OCI-LY1 (cell line): ENCODE data around the gene GTF2H4.
"Not testable (repeated sequence)": the region's sequence is repeated elsewhere in the genome, so short reads cannot be mapped to it uniquely, and the experiment has no call there.

Experiments
- EZH2 ChIP-seq: fragments of 200-600 bp; sonication (generic), shearing (Covaris generic); IDR thresholded peaks from 2 replicates; pipeline ENCODE4 v1.8.0; 2017; ENCODE audit warnings: borderline replicate concordance, mixed run types, mild to moderate bottlenecking, antibody characterized with exemption, low read length, moderate library complexity, mixed read lengths
- TF ChIP-seq, protein P1 (sequence below): fragments of 200-600 bp; sonication (generic), shearing (Covaris generic); IDR thresholded peaks from 2 replicates; pipeline ENCODE4 v1.5.1; 2017; ENCODE audit warnings: mild to moderate bottlenecking, antibody characterized with exemption, low read length, moderate library complexity, mixed read lengths

DNA sequence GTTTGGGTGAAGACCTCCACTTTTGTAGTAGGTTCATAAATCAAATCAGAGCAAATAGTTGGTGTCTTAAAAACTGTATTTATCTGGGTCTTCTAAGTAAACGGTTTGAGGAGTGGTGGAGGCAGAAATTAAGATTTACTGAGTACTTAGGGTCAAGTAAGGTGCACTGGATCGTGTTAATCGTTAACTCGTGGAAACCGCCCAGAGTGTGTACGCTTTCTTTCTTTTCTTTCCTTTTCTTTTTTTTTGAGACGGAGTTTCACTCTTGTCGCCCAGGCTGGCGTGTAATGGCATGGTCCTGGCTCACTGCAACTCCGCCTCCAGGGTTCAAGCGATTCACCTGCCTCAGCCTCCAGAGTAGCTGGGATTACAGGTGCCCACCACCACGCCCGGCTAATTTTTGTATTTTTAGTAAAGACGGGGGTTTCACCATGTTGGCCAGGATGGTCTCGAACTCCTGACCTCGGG, 683 bp upstream of the GTF2H4 start:
- TF ChIP-seq, protein P1, sequence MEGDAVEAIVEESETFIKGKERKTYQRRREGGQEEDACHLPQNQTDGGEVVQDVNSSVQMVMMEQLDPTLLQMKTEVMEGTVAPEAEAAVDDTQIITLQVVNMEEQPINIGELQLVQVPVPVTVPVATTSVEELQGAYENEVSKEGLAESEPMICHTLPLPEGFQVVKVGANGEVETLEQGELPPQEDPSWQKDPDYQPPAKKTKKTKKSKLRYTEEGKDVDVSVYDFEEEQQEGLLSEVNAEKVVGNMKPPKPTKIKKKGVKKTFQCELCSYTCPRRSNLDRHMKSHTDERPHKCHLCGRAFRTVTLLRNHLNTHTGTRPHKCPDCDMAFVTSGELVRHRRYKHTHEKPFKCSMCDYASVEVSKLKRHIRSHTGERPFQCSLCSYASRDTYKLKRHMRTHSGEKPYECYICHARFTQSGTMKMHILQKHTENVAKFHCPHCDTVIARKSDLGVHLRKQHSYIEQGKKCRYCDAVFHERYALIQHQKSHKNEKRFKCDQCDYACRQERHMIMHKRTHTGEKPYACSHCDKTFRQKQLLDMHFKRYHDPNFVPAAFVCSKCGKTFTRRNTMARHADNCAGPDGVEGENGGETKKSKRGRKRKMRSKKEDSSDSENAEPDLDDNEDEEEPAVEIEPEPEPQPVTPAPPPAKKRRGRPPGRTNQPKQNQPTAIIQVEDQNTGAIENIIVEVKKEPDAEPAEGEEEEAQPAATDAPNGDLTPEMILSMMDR = not testable (repeated sequence)
- TF ChIP-seq EZH2 = not testable (repeated sequence)
